Measurements from ENCODE around the gene MTUS2.

DNA sequence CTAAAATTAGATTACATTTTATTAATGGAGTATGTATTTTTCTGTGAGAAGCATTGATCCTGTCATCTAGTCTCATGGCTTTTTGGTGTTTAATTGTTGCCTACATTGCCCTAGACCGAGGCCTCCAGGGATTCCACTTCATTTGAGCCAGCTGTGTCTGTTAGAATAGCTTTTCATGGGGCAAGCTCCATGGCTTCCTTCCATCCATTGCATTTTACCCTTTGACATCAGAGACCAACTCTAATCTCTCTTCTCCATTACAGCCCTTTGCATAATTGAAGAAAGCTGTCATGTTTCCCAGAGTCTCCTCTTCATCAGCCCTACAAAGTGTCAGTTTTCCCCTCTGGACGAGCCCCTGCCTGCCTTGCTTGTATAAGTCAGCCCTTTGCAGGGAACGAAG lies 70.6 kb downstream of the MTUS2 start:
- TF ChIP-seq, protein P1, sequence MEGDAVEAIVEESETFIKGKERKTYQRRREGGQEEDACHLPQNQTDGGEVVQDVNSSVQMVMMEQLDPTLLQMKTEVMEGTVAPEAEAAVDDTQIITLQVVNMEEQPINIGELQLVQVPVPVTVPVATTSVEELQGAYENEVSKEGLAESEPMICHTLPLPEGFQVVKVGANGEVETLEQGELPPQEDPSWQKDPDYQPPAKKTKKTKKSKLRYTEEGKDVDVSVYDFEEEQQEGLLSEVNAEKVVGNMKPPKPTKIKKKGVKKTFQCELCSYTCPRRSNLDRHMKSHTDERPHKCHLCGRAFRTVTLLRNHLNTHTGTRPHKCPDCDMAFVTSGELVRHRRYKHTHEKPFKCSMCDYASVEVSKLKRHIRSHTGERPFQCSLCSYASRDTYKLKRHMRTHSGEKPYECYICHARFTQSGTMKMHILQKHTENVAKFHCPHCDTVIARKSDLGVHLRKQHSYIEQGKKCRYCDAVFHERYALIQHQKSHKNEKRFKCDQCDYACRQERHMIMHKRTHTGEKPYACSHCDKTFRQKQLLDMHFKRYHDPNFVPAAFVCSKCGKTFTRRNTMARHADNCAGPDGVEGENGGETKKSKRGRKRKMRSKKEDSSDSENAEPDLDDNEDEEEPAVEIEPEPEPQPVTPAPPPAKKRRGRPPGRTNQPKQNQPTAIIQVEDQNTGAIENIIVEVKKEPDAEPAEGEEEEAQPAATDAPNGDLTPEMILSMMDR (IDR thresholded peaks at IDR 0.05), result no peak
- TF ChIP-seq EP300 (IDR thresholded peaks at IDR 0.05), result no peak
- no peak for TF ChIP-seq POLR2AphosphoS5 (IDR thresholded peaks at IDR 0.05)
- no peak for TF ChIP-seq POLR2A (IDR thresholded peaks at IDR 0.05)

Measured in stomach (tissue), 4 donors.